Endothelial cell of umbilical vein (primary cell): ENCODE results near the gene INTS14. TPM values are rescaled to one million over a fixed set of nuclear protein-coding genes. Genes with fewer than 3 reads are reported as not detected.

ENCODE experiments used
- BruUV-seq: library from RNA; stranded (reverse); fragments of 400-500 nt; replicated peaks from 2 replicates; lab custom pipeline; 2021; lab: Mats Ljungman, UMichigan
- CTCF ChIA-PET: fragments of 300-600, 350-600 bp; sonication (Branson Sonifier 250); formaldehyde crosslinking; loops from one replicate; lab custom pipeline; 2021; ENCODE audit warnings: antibody characterized with exemption, inconsistent platforms; lab: Charles Lee
- POLR2A ChIA-PET: fragments of 300-600, 350-600 bp; sonication (Branson Sonifier 250); formaldehyde crosslinking; loops from one replicate; lab custom pipeline; 2021; ENCODE audit warnings: antibody characterized with exemption, inconsistent platforms; lab: Charles Lee
- DNase-seq: peaks from one replicate; pipeline ENCODE4 v3.0.0-alpha.2; 2011; ENCODE audit warnings: low read depth, low spot score
- FAIRE-seq: peaks from 2 replicates; lab custom pipeline; 2011; peaks lifted over from hg19 to GRCh38; lab: Jason Lieb, UNC
- H2AFZ ChIP-seq: 2 replicates; pipeline ENCODE4 v1.6.0; 2012; ENCODE audit warnings: low read depth, low read length, control low read depth, inconsistent platforms
- H3K27ac ChIP-seq: 2 replicates; pipeline ENCODE4 v1.5.1; 2011; ENCODE audit warnings: low read depth, mild to moderate bottlenecking, control low read depth, low read length, moderate library complexity; ENCODE audit not compliant: insufficient read depth
- H3K27me3 ChIP-seq, 2 experiments: 2 replicates each; pipeline versions ENCODE4 v1.6.0 to v1.6.1; 2011; ENCODE audit warnings: low read length in 2 of 2, mixed read lengths in 1 of 2; ENCODE audit not compliant: control insufficient read depth in 2 of 2, insufficient read depth in 2 of 2
- H3K36me3 ChIP-seq, 2 experiments: 2 replicates in 1 of 2; 3 replicates in 1 of 2; pipeline ENCODE4 v1.5.1; 2011; ENCODE audit warnings: low read length in 2 of 2, mild to moderate bottlenecking in 1 of 2, moderate library complexity in 1 of 2; ENCODE audit not compliant: control insufficient read depth in 2 of 2, insufficient read depth in 2 of 2; ENCODE audit errors: extremely low read depth in 1 of 2
- H3K4me1 ChIP-seq: 3 replicates; pipeline ENCODE4 v1.5.1; 2011; ENCODE audit warnings: mild to moderate bottlenecking, low read length; ENCODE audit not compliant: control insufficient read depth, insufficient read depth; ENCODE audit errors: extremely low read depth
- H3K4me2 ChIP-seq: 2 replicates; pipeline ENCODE4 v1.6.1; 2011; ENCODE audit warnings: low read length, control low read depth, mixed read lengths; ENCODE audit not compliant: insufficient read depth
- H3K4me3 ChIP-seq, 3 experiments: fragments of 200-600 bp in 1 of 3; sonication (generic), shearing (Covaris generic) in 1 of 3; replicated peaks in 1 of 3; 2 replicates each; pipeline ENCODE4 v1.5.1; 2011 to 2016; ENCODE audit warnings: control low read depth in 3 of 3, low read length in 3 of 3, mild to moderate bottlenecking in 2 of 3, inconsistent platforms in 1 of 3, low read depth in 1 of 3, moderate library complexity in 1 of 3; ENCODE audit not compliant: insufficient read depth in 1 of 3
- H3K79me2 ChIP-seq: 2 replicates; pipeline ENCODE4 v1.6.0; 2012; ENCODE audit warnings: low read length, inconsistent platforms; ENCODE audit not compliant: control insufficient read depth, insufficient read depth
- H3K9ac ChIP-seq: replicated peaks from 2 replicates; pipeline ENCODE3; 2011; ENCODE audit warnings: low read length, control low read depth; ENCODE audit not compliant: insufficient read depth; ENCODE audit errors: extremely low read depth
- H3K9me1 ChIP-seq: replicated peaks from 3 replicates; pipeline ENCODE4 v1.6.0; 2011; ENCODE audit warnings: mild to moderate bottlenecking, low read length; ENCODE audit not compliant: control insufficient read depth, insufficient read depth; ENCODE audit errors: extremely low read depth
- H3K9me3 ChIP-seq: replicated peaks from 2 replicates; pipeline ENCODE4 v1.5.1; 2012; ENCODE audit warnings: low read length, inconsistent platforms; ENCODE audit not compliant: control insufficient read depth, insufficient read depth
- H4K20me1 ChIP-seq: replicated peaks from 2 replicates; pipeline ENCODE3; 2011; ENCODE audit warnings: mild to moderate bottlenecking, low read length; ENCODE audit not compliant: control insufficient read depth, insufficient read depth; ENCODE audit errors: extremely low read depth
- EZH2 ChIP-seq: IDR thresholded peaks from 2 replicates; pipeline ENCODE4 v1.6.1; 2012; ENCODE audit warnings: borderline replicate concordance, low read depth, mild to moderate bottlenecking, moderate library complexity, low read length, inconsistent platforms; ENCODE audit not compliant: severe bottlenecking
- FOS ChIP-seq: IDR thresholded peaks from 2 replicates; pipeline ENCODE4 v1.6.1; 2011; ENCODE audit warnings: mild to moderate bottlenecking, low read length, moderate library complexity, borderline replicate concordance; ENCODE audit not compliant: insufficient read depth
- GATA2 ChIP-seq: IDR thresholded peaks from 2 replicates; pipeline ENCODE4 v1.7.0; 2011; ENCODE audit warnings: low read depth, mild to moderate bottlenecking, moderate library complexity, mixed read lengths, low read length; ENCODE audit not compliant: insufficient read length, insufficient read depth
- JUN ChIP-seq: IDR thresholded peaks from 2 replicates; pipeline ENCODE4 v1.6.1; 2011; ENCODE audit warnings: borderline replicate concordance, low read depth; ENCODE audit not compliant: insufficient read length, insufficient read depth
- MAX ChIP-seq: IDR thresholded peaks from 2 replicates; pipeline ENCODE4 v1.6.1; 2011; ENCODE audit not compliant: insufficient read depth, insufficient read length
- MYC ChIP-seq: IDR thresholded peaks from one replicate; pipeline ENCODE4 v1.6.1; 2011; ENCODE audit warnings: mild to moderate bottlenecking, low read depth, low read length
- POLR2A ChIP-seq: IDR thresholded peaks from 2 replicates; pipeline ENCODE4 v1.6.1; 2012; ENCODE audit warnings: low read depth, mild to moderate bottlenecking, control low read depth, low read length
- POLR2AphosphoS5 ChIP-seq: IDR thresholded peaks from 2 replicates; pipeline ENCODE4 v1.6.1; 2012; ENCODE audit warnings: low read depth, mild to moderate bottlenecking, control low read depth, low read length, moderate library complexity; ENCODE audit not compliant: insufficient read depth
- dilution Hi-C: fragments of 300-500 bp; cut with MboI; formaldehyde crosslinking; loops from one replicate; pipeline ENCODE4 v1.15.0; 2019; ENCODE audit warnings: low sequenced_read_pairs; ENCODE audit not compliant: extremely low pct_ligation_motif_present
- intact Hi-C: fragments of 100-400 bp; cut with micrococcal nuclease; formaldehyde crosslinking; loops from one replicate; pipeline ENCODE4 v1.10.0; 2022
- polyA plus RNA-seq, 4 experiments: library from polyadenylated mRNA; depleted of rRNA in 3 of 4; stranded (reverse) in 3 of 4; unstranded in 1 of 4; fragments of >200 nt; gene quantifications; 2 replicates each; pipeline versions ENCODE4 v1.2.1 to v1.2.3, GENCODE V29; 2011 to 2012; ENCODE audit warnings: missing spikeins in 1 of 4
- total RNA-seq: library from RNA; stranded (reverse); gene quantifications from 2 replicates; pipeline ENCODE4 v1.2.3, GENCODE V29; 2021
- TF ChIP-seq, protein P1 (sequence below), 2 donors: IDR thresholded peaks; 1 replicate in 1 of 2; 2 replicates in 1 of 2; pipeline ENCODE4 v1.5.1; 2011; ENCODE audit warnings: low read length in 2 of 2, mild to moderate bottlenecking in 2 of 2, moderate library complexity in 2 of 2, control low read depth in 1 of 2, inconsistent platforms in 1 of 2, low read depth in 1 of 2; ENCODE audit not compliant: insufficient read depth in 1 of 2; ENCODE audit errors: extremely low read depth in 1 of 2

INTS14 gene
- total and polyA plus RNA-seq, 2 donors (not counting 3 experiments of a cell fraction or from before 2014, with no cell fraction given): 41.7 to 52.6 TPM

DNA sequence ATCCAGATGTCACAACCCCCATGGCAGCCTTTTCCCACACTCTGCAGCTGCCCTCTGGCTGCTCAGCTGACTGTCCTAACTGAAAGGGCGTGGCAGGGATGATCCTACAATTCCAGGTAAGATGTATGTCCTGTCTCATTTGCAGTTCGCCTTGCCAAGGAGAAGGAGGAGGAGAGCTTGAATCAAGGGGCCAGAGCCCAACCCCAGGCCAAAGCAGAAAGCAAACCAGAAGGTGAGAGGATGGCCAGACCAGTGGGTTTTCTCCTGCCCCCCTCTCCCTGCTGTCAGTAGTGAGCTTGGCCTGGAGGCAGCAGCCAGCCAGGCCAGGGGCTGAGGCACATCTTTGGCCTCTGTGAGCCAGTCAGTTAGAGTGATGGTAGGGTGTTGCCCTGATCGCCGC, 33.4 kb upstream of the INTS14 start:
- intact Hi-C loops: no loop called here
- Histone ChIP-seq H3K9ac (no peak overlapping the region), H3K9me3 (no peaks in the 10 kb centered on the region), H3K4me3 (no peak overlapping the region), H3K27me3 (no peaks in the 10 kb centered on the region), H3K4me1 (peaks cover 28% of the 10 kb centered on the region), H3K36me3 (no peaks in the 10 kb centered on the region), H4K20me1 (no peaks in the 10 kb centered on the region), H2AFZ (no peak overlapping the region), H3K4me2 (no peak overlapping the region), H3K79me2 (no peaks in the 10 kb centered on the region), H3K9me1 (no peaks in the 10 kb centered on the region), H3K27ac (no peak overlapping the region)
- TF ChIP-seq MYC (no peak), MAX (no peak), FOS (no peak), GATA2 (no peak), JUN (no peak), EZH2 (no peak), POLR2AphosphoS5 (no peak), POLR2A (no peak)
- TF ChIP-seq, protein P1, sequence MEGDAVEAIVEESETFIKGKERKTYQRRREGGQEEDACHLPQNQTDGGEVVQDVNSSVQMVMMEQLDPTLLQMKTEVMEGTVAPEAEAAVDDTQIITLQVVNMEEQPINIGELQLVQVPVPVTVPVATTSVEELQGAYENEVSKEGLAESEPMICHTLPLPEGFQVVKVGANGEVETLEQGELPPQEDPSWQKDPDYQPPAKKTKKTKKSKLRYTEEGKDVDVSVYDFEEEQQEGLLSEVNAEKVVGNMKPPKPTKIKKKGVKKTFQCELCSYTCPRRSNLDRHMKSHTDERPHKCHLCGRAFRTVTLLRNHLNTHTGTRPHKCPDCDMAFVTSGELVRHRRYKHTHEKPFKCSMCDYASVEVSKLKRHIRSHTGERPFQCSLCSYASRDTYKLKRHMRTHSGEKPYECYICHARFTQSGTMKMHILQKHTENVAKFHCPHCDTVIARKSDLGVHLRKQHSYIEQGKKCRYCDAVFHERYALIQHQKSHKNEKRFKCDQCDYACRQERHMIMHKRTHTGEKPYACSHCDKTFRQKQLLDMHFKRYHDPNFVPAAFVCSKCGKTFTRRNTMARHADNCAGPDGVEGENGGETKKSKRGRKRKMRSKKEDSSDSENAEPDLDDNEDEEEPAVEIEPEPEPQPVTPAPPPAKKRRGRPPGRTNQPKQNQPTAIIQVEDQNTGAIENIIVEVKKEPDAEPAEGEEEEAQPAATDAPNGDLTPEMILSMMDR (IDR thresholded peaks at IDR 0.05; ENCODE audit: extremely low read depth in 1 of 2, insufficient read depth in 1 of 2, low read depth in 1 of 2, low read length in 2 of 2): no peak
- POLR2A ChIA-PET: no interaction called here
- BruUV-seq: no TSS peak
- CTCF ChIA-PET: interaction anchor here (0.6 to 1.4 kb wide), 2 partner anchors 211 to 213 kb away, joined by 3 read pairs; no protein-coding TSS in a partner anchor
- FAIRE-seq (no peak), DNase-seq (no peak)
- dilution Hi-C loops: no loop called here
